SKM-1 treated with dmso at 0.1 percent for 144 hours (cell line): ENCODE results near the gene SLC2A9.
A peak's percentile ranks its signal among the peaks of the same experiment; 100 is the strongest.
"Not testable (repeated sequence)": the region's sequence is repeated elsewhere in the genome, so short reads cannot be mapped to it uniquely, and the experiment has no call there.

Source experiments
- DNase-seq: peaks from one replicate; lab custom pipeline; 2025; ENCODE audit not compliant: unreplicated experiment; lab: John Stamatoyannopoulos, UW

The SLC2A9 gene

DNA sequence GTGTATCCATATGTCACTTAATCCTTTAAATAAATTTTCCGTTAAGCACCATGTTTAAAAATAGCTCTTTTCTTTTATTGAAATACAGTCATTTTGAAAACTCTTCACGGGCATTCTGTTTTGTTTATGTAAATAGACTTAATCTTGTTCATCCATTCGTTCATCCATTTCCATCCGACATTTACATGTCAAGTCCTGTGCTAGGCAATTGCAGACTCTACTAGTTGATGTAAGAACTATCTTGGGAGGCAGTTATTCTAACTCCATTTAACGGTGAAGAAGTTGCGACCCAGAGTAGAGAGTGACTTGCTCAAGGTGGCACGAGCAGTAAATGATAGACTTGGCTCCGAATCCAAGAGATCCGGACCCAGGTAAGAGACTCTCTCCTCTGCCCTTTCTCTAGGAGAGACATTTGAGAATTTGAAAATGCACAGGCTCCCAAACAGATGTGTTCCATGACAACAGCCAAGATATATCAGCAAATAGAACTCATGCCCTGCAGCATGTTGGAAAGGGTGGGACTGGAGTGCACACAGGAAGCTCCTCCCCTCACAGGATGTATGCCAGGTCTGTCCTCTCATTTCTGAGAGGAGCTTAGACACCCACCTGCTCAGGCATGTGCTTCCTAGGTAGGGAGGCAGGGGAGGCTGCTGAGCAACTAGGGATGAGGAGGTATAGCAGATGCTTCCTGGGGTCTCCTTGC is 175.4 kb downstream of the SLC2A9 start:
- DNase-seq = no peak

DNA sequence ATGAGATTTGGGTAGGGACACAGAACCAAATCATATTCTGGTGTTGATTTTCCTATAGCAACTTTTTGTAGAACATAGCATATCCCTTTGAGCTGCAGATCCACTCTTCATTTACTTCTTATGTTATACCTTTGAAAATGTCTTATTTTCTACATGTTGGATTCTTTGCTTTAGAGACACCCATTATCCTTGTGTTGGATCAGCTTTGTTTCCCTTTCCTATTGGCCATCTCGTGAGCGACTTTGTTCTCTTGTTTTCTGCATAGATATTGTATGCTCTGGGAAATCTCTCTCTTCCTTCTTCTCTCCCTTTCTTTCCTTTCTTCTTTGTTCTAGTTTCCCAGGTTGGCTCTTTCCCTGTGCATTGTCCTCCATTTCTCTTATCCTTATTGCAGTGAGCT is 180.2 kb downstream of the SLC2A9 start:
- no peak for DNase-seq

DNA sequence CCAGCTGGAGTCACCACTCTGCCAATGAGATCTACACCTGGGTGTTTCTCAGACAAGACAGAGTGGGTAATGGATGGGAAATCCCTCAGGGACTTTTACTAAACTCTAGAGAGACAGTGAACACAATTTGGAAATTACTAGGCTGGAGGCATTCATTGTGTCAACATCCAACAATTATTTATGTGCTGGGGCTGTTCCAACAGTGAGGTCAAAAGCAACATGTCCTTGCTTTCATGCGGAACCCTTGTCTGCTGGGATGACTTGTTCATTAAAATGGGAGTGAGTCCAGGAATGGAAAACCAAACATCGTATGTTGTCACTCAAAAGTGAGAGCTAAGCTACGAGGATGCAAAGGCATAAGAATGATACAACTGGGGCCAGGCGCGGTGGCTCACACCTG is 185.9 kb downstream of the SLC2A9 start:
- no peak for DNase-seq

DNA sequence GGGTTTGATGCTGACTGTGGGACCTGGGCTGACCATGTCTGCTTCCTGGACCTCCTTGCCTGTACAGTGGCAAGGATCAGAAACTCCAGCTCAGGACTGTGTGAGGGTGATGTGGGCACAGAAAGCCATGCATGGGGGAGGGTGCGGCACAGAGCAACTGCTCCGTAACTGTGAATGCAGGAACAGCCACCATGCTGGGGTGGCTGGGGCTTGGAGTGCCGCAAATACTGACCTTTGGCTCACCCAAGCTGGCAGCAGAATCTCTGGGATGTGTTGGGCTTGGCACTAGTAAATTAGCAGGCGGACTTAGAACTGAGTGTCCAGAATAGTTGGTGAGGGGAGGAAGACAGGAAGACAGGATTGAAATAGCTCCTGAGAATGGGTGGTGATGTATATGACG is 187.9 kb downstream of the SLC2A9 start:
- DNase-seq = no peak

DNA sequence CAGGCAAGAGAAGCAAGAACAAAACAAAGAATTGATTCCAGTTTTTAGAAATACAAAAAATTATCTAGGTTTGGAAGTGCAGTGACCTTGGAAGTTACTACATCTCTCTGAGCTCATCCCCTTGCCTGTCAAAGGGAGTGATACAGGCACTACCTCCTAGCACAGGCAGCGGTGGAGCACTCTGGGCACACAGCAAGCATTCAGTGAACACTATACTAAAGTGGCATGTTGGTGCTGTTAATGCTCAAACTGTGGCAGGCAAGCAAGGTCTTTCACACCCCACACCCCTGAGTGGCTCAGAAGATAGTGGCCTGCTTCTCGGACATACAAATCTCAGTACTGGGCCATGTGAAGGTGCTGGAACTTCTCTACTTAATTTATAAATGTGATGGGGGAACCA is 188.7 kb downstream of the SLC2A9 start:
- DNase-seq = no peak

DNA sequence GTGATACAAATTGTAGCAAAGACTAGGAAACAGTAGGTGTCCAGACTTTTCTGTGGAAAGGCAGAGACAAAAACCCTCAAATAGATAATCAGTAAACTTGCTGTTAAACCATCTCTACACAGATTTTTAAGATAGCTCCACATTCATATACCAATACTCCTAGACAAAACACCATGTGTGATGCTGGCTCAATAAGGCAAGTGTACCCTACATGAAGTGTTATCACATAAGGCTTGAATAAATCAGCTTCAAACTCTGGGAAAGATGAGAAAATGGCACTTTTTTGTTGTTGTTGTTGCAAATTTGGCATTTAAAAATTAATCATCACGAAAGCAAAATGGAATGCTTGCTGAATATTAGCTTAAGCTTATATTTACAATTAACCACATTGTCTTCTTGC is 194.7 kb downstream of the SLC2A9 start:
- DNase-seq = no peak

DNA sequence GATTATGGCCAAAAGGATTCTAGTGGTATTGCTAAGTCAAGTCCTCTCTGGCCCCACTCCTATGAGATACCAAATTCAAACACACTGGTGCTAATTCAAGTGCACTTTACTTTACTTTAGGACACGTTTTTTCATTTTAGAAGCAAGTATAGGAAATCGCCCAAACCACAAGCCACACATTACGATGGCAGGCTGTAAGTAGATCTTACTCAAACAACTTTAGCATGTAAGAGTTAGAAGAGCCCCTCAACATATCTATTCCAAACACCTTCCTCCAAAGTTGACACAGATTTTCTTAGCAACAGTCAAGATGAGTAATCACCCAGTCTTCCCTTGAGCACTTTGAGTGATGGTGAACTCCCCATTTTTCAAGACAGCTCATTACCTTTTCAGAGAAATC is 196.2 kb downstream of the SLC2A9 start:
- no peak for DNase-seq

DNA sequence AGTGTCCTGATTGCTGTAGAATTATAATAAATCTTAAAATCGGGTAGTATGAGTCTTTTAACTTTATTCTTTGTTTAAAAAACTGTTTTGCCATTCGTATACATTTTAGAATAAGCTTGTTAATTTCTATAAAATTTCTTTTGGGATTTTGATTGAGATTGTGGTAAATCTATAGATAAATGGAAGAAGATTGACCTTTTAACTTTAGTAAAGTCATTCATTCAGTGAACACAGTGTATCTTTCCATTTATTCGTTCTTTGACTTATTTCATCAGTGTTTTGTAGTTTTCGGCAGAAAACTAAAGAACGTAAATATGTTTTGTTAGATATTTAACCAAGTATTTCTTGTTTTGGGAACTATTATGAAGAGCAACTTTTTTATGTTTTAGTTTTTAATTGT is 201.0 kb downstream of the SLC2A9 start:
- DNase-seq = no peak

DNA sequence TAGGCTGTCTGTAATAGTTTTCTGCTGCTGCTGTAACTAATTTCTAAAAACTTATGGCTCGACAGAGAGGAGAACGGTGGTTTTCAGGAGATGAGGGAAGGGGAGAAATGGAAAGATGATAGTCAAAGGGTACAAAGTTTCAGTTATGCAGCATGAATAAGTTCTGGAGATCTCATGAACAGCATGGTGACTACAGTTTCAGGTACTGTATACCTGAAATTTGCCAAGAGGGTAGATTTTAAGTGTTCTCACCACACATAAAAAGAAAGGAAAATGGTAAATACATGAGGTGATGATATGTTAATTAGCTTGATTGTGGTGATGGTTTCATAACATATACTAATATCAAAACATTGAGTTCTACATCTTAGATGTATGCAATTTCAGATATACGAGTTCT is 205.0 kb downstream of the SLC2A9 start:
- DNase-seq = no peak

DNA sequence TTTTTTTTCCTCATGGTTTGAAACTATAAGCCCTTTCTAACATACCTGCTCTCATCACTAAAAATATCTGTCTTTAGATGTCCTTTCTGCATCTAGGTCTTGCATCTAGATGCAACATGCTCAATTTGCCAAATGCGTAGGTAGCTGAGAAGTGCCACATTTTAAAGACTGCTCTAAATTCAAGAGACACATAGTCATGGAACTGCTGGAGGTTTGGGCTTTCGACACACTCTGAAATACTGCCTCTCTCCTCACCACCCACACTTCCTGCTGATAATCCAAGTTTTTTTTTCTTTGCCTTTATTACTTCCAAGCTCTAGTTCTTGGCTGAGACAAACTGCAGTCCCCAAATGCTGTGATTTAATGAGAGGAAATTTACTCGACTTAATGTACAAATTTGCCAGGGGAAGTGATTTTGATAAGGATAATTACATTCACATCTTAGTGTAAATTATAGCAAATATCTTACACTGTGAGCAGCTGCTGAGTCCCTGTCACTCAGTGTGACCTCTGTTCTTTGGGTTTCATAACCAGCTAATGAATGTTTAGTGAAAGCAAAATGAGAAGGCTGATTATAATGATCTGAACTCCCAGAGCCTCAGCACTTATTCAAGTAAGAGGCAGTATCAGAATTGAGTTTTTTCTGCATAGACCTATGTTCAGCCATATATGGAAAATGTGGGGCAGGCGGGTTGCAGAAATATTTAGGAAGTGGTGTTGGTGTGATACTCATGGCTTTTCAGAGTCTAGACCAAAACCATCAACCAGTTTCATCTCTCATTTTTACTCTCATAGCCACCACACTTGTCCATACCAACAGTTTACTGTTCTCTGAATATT is 208.6 kb downstream of the SLC2A9 start:
- DNase-seq = peak; percentile 73

DNA sequence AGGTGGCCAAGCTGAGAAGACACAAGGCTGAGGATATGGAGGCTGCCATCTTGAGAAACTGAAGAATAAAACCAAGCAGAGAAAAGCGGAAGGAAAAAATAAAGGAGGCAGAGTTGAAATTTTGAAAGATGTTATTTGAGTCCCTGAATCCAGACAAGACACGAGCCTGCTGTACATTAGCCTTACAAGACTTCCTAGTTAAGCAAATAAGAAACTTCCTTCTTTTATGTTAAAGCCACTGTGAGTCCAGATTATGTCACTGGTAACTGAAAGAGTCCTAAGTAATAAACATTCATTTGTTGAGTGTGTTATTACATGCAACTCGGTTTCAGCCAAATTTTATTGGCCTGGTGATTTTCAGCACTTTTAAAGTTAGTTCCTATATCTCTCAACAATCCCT is 209.5 kb downstream of the SLC2A9 start:
- peak; percentile 87 for DNase-seq

DNA sequence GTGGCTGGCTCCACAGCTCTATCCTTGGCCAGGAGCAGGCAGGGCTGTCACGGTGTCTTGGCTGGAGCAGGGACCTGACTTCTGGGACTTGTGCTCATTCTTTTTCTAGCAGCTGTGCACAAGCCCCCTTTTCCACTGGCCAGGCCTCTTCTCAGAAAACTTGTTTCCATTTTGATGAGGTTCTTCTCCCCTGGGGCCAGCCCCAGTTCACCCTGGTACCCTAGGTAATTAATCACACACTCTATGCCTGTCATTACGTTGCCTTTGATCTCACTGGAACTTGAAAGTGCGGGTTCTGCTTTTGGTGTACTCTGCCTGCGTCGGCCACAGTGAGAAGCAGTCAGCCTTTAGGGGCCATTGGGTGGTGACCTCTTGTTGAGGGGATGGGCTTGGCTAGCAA is 213.2 kb downstream of the SLC2A9 start:
- DNase-seq = no peak

DNA sequence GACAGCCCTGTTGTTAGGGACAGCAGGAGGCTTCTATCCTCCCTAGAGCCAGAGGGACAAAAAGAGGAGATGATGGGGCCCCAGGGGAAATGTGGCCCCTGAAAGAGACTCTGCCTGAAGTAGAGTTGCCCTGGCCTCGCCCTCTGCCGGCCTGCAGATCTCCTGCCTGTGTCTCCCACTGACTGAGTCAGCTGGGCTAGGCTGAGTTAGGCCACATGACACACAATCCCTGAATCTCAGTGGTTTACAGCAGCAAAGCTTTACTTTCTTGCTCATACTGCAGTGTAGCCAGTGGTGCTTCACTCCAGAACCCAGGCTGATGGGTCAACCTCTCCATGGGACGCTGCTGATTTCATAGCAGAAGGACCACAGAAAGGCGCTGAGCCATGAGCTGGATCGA is 216.4 kb downstream of the SLC2A9 start:
- DNase-seq = no peak

DNA sequence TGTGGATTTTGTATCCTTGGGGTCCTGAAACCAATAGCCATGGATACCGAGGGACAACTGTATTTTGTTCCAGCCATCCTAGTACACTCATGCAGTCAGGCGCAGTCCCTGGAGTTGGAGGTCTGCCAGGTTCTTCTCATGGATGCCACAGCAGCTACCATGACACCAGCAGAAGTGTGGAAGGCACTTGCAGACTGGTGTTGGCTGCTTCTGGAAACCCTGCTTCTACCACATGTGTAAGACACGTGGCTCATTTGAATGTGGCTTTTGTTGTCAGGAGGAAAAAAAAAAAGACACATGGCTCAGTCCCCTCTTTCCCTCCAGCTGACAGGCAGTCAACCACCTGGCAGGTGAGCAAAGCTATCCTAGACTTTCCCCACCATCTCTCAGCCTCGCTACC is 220.4 kb downstream of the SLC2A9 start:
- DNase-seq = no peak

DNA sequence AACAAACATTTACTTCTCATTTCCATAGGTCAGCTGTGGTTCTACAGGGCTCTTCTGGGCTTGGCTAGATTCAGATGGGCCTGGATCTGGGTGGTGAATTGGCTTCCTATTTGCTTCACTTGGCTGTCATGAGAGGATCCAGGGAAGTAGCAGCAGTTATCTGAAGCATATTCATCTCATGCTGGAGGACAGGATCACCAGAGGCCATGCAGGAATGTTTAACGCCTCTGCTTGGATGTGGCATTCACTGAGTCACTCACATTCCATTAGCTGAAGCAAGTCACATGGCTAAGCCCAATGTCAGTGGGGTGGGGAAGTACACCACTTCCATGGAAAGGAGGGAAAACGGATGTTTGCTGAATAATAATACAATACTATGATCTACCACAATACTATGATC is 224.7 kb downstream of the SLC2A9 start:
- not testable (repeated sequence) for DNase-seq

DNA sequence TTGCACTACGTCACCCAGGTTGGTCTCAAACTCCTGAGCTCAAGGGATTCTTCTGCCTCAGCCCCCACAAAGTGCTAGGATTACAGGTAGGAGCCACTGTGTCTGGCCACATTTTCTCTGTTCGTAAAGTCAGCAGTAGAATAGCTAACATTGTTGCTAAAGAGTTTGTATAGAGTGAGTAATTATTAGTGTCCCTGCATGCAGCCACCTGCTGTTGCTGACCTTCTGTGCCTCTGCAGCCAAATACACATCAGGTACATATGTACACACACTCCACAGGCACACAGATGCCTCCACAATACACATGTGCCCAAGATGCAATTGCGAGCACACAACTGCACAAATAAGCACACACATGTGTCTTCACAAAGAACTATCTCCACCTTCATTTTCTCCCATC is 228.9 kb downstream of the SLC2A9 start:
- DNase-seq = no peak

DNA sequence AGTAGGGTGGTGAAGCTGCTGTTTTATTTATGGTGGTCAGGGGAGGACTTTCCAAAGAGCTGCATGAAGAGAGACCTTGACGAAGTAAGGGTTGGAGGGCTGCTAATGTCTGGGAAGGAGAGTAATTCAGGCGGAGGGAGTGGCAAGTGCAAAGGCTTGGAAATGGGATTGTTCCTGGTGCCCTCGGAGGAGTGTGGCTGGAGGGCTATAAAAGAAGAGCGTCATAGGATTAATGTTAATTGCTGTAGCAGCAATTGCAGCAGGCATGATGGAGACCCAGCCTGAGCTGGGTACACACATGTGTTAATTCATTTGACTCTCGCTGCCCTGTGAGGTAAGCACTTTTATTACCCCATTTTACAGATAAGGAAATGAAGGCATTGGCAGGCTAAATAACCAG is 235.4 kb downstream of the SLC2A9 start:
- DNase-seq = not testable (repeated sequence)

DNA sequence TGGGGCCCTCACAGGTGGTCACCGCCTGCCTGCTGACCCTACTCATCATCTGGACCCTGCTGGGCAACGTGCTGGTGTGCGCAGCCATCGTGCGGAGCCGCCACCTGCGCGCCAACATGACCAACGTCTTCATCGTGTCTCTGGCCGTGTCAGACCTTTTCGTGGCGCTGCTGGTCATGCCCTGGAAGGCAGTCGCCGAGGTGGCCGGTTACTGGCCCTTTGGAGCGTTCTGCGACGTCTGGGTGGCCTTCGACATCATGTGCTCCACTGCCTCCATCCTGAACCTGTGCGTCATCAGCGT is 239.2 kb downstream of the SLC2A9 start:
- no peak for DNase-seq

DNA sequence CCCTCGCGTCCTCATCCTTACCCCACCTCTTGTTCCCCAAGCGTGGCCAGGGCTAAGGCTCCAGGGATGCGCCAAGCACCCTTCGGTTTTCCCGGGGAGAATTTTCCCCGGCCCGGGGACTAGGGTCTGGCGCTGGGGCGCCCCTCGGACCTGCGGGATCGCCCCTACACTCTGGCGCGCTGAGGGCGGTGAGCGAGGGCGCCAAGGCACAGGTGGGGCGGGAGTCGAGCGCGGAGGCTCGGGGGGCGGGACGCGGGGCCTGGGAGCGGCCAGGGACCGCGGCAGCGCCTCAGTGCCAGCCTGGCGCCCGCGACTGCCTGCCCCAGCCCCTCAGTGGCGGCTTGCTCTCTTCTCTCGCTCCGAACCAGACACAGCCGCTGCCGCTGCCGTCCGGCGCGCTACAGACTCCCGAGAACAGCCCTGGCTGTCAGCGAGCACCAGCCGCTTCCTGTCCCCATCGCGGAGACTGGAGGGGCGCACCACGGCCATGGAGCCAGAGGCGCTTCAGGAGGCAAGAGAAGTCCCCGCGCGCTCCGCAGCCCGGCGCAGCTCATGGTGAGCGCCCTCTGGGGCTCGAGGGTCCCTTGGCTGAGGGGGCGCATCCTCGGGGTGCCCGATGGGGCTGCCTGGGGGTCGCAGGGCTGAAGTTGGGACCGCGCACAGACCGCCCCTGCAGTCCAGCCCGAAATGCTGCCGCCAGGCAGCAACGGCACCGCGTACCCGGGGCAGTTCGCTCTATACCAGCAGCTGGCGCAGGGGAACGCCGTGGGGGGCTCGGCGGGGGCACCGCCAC is 239.8 kb downstream of the SLC2A9 start, which contains the start of gene DRD5:
DRD5 (plus strand) TSS at position 292 of the 793 bp plus-strand sequence; CDS start at position 688, 396 bp downstream.
- DNase-seq = no peak
